Activated CD4-positive, alpha-beta T cell treated with anti-CD3 and anti-CD28 coated beads for 1 hour (primary cell): ENCODE results near the gene MYL12A.
"Not testable (repeated sequence)": the region's sequence is repeated elsewhere in the genome, so short reads cannot be mapped to it uniquely, and the experiment has no call there.

Experiments used
- DNase-seq: peaks from one replicate; pipeline ENCODE4 v3.0.0-alpha.2; 2020

MYL12A gene

GRCh38 chr18:3256693-3257626 lies 9.4 kb downstream of the MYL12A start:
- DNase-seq, result no peak

DNA sequence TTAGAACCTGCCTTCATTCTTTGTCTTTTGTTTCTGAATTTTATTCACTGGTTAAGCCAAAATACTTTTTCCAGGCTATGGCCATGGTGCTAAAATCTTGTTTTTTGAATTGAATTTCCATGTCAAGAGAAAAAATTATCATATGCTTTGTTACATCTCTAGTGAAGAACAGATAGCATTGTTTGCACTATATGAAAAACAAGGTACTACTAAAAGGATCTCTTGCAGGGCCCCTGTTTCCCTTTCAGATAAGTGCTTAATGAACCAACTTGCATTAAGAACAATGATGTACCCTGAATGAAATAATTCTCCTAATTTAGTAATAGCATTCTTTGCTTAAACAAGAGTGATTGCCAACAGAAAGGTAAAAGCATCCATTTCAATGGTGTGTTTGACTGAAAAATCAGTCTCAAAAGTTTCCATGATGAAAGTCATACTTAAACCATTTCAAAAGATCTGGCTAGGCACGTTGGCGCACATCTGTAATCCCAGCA lies 10.1 kb downstream of the MYL12A start:
- DNase-seq, result no peak

- no peak for DNase-seq
Observed at GRCh38 chr18:3260995-3261372, 13.4 kb downstream of the MYL12A start.

DNA sequence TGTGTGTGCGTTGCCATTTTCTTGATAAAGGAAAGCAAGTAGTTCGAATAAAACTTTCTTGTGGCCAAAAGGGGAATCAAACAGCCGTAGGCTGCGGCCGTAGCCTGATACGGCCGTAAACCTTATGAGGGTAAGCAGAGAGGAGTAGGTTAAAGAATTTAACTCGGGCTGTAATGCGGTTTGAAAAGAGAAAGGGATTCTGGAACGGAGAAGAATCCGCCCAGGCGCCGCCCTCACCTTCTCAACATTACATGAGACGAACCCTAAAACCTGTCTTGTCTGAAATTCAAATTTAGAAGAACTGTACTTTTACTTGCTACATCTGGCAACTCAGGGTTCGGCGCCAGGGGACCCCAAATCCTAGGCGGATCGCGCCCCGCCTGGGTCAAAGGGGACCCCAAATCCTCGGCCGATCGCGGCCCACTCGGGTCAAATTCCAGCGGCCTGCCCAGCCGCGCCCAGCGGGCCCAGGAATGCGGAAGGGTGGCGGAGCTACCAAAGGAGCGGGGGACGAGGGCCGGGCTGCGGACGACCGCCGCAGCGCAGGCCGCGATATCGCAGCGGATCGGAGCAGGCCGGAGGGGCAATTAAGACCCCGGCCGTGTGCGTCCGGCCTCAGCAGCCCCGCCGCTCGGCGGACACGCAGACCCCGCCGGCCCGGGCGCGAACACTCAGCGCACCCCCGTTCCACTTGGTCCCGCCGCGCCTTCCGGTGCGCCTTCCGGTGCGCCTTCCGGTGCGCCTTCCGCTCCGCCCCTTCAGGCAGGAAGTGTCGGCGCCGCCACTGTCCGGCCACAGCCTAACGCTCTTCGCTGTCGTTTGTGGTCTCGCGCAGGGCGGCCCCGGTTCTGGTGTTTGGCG lies 14.0 kb downstream of the MYL12A start, which contains the start of gene MYL12B:
TSS of gene MYL12B (plus strand) at position 761 of the 861 bp plus-strand sequence. CDS start 10,766 bp downstream, outside the sequence.
- peak; percentile 63 for DNase-seq

- no peak for DNase-seq
Observed at GRCh38 chr18:3262234-3263131, 14.9 kb downstream of the MYL12A start.

DNA sequence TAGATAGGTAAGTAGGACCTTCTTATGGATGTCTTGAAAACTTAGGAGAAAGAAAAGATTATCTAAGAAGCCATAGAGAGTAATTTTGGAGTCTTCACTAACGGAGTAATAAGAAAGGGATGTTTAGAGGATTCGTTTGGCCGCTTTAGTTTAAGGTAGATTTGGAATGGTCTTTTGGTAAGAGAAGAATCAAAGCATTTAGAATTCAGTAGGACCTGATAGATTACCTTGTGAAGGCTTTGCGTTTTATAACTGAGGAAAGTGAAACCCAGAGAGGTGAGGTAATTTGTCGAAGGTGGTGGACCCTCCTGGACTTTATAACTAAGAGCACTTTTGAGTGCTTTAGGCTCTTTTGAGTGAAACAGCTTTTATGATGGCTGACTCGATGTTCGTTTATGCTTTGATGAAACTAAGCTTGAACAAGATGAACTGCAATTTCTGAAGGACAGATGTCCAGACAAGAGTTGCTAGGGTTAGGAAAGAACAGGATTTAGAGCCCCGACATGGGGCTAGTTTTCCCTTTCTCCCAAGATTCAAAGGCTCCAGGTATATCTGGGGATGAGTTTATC lies 15.6 kb downstream of the MYL12A start:
- no peak for DNase-seq

DNA sequence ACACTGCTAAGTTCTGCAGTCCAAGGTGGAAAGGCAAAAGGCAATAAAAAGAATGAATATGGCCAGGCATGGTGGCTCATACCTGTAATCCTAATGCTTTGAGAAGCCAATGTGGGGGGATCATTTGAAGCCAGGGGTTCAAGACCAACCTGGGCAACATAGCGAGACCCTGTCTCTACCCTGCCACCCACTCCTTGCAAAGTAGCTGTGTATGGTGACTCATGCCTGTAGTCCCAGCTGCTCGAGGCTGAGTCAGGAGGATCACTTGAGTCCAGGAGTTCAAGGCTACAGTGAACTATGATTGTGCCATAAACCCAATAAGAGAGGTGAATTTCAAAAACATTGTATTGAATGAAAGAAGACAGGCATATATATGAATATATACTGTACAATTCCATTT lies 16.8 kb downstream of the MYL12A start:
- DNase-seq, result no peak

DNA sequence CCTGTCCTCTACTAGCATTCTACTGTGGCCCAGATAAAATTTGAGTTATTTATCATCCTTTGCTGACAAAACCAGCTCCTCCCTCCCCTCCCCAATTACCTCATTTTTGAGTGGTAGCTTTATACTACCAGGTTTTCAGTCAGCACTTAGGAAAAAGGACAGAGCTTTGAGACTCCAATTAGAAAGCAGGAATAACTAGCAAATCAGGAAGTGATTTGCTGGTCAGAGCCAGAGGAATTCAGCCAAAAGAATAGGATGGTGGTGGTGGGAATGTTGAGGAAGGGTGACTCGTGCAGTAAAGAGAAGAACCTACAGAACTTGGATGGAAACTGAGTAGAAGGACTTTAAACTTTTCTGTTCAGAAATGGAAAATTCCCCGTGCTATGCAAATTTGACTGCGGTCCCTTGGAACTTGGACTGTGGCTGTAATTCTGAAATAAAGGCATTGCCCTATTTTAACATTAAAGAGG lies 18.0 kb downstream of the MYL12A start:
- DNase-seq, result no peak

GRCh38 chr18:3266062-3266608 lies 18.5 kb downstream of the MYL12A start:
- no peak for DNase-seq

DNA sequence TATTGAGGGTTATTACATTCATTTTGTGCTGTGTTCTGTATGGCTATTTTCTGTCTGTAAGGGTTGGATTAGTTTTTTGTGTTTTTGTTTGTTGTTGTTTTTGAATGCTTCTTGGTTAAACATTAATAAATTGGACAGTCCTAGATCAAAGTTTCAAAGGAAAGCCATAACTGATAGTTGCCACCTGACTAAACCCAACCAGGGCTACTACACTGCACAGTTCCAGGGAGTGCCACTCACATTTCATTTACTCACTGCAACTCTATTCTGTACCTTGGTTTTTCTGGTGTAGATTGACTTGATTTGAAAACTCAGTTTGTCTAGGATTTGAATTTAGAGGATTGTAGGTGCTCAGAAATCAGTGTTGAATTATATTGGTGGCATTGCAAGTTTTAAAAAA lies 20.7 kb downstream of the MYL12A start:
- no peak for DNase-seq

DNA sequence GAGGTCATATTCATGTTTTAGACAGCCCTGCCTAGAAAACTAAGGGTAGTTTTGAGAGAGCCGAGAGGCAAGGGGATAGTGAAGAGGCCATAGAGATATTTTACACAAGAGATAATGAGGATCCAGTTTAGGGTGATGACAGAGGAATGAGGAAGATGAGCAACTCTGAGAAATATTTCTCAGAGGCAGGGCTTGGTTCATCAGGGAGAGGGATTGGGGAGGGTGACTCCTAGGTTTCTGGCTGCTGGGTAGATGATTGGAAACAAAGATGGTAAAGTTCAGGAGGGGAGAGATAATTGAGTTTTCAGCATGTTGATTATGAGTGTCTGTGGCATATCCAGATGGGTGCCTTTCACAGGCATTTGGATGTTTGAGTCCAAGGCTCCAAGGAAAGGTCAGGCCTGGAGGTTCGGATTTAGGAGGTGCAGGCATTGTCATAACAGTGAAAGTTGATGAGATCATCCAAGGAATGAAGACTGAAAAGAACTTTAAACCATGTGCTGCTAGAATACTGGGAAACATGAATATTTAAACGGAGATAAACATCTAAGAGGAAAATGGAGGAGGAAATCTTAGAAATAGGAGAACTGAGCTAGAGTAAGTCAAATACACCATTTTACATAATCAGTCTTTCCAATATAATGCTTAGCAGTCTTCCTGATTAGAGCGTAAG lies 21.8 kb downstream of the MYL12A start:
- DNase-seq, result no peak

DNA sequence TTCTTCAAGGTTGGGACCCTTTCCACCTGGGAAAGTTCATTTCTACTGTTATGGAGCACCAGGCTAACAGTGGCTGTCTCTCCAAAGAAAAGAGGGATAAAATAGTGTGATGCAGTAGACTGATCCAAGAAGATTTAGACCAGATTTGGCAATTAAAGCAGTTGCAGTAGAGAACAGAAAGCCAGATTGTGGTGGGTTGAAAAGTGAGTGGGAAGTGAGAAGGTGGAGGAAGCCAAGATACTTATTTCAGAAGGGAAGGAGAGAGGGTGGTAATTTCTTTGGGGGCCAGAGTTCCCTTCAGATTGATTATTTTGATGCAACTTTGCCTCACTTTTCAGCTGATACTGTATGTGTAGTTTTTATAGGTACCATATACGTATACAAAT lies 22.3 kb downstream of the MYL12A start:
- DNase-seq, result no peak

DNA sequence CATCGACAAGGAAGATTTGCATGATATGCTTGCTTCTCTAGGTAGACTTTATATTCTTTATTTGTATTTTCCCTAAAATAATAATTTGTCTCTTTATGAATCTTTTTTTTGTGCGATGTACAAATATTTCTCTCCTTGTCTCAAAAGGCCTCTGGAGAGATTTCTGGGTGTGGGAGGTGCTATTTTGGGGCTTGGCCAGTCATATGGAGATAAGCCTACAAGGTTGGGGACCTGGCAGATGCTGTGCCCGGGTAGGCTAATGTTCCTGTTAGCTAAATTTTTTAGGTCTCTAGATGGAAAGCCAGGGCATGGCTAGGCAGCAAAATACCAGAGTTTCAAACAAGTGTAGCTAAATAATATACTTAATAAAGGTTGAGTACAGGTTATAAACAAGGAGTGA lies 25.4 kb downstream of the MYL12A start:
- DNase-seq, result no peak

DNA sequence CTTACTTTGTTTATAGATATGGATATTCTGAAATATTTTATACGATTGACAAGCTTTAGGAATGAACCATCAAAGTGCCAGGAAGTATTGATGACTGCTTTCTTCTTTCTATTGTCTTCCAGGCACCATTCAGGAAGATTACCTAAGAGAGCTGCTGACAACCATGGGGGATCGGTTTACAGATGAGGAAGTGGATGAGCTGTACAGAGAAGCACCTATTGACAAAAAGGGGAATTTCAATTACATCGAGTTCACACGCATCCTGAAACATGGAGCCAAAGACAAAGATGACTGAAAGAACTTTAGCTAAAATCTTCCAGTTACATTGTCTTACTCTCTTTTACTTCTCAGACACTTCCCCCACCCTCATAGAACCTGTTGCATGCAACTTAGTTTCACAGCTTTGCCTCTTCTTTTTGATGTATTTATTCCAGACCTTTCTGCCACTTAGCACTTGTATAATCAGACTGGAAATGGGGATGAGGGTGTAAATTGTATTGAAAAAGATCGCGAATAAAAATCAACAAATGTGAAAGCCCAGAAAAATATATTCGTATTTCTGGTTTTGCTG lies 30.1 kb downstream of the MYL12A start:
- not testable (repeated sequence) for DNase-seq

GRCh38 chr18:3279201-3280185 lies 31.9 kb downstream of the MYL12A start:
- DNase-seq, result no peak

GRCh38 chr18:3281456-3282400 lies 34.1 kb downstream of the MYL12A start:
- no peak for DNase-seq

DNA sequence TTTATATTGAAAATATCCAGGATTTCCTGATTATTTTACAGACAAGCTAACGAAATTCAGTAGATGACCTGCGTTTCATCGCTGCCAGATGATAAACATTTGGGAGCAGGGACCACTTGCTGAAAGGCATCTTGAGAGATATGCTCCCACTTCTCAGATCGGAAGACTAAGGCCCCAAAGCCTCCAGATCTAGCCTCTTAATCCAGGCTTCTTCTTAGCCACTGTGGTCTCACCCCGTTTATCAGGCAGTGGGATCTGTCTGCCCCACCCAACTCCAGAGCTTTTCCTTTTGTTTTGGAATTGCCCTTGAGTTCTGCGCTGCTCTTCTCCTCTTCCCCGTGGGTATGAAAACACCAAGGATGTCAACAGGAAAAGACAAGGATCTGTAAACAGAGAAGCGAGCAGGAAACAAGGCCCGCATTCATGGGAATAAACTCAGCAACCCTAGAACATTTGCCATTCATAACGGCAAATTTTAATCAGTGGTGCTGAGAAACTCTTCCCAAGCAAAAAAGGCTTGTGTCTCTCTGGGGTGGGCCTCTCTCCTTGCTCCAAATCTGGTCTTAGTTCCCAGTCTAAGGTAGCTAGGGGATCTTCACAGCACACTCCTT lies 35.8 kb downstream of the MYL12A start:
- no peak for DNase-seq

- no peak for DNase-seq
Observed at GRCh38 chr18:3283908-3284307, 36.3 kb downstream of the MYL12A start.
